Activated CD8-positive, alpha-beta memory T cell treated with anti-CD3 and anti-CD28 coated beads, Interleukin-2, amount 50 U/mL, for 4 hours (primary cell): ENCODE results near the gene STK39.

Source experiments
- DNase-seq: peaks from one replicate; pipeline ENCODE4 v3.0.0-alpha.2; 2020

Gene STK39

GRCh38 chr2:168207851-168208250 lies 39.5 kb downstream of the STK39 start:
- DNase-seq: no peak

DNA sequence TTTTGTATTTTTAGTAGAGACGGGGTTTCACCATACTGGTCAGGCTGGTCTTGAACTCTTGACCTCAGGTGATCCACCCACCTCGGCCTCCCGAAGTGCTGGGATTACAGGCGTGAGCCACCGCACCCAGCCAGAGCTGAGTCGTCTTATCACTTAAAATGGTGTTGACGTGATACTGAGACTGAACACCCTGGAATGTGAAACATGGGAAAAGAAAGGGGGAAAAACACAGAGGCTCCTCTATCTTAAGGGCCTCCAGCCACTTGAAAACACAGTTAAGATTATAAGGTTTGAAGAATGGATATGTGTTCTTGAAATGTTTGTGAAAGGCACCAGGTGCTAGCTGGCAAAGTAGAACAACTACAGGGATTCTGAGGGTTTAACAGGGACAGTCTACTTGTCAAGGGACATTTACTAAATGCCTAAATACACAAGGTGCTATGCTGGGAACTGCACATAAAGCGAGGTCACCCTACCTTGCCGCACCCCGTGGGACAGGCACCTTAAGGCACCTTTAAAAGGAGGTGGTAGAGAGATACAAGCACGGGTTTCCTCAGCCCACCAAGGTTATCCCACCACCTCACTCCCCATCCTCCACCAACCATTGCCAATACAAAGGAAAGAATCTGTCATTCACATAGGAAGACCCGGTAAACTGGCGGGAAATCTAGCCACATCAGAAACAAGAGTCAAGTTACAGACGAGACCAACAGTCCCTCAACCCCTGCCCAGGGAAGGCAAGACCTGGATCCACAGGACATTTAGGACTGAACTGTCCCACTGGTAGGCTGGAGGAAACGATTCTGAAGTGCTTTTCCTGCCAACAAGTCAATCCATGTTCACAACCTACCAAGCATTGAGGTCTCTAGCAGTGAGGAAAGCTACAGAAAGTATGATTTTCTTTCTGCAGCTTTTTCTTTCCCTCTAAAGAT lies 43.4 kb downstream of the STK39 start:
- DNase-seq: no peak

- DNase-seq: no peak
These were observed 45.7 kb downstream of the STK39 start for GRCh38 chr2:168201584-168202116.

GRCh38 chr2:168200930-168201583 lies 46.3 kb downstream of the STK39 start:
- DNase-seq: no peak

DNA sequence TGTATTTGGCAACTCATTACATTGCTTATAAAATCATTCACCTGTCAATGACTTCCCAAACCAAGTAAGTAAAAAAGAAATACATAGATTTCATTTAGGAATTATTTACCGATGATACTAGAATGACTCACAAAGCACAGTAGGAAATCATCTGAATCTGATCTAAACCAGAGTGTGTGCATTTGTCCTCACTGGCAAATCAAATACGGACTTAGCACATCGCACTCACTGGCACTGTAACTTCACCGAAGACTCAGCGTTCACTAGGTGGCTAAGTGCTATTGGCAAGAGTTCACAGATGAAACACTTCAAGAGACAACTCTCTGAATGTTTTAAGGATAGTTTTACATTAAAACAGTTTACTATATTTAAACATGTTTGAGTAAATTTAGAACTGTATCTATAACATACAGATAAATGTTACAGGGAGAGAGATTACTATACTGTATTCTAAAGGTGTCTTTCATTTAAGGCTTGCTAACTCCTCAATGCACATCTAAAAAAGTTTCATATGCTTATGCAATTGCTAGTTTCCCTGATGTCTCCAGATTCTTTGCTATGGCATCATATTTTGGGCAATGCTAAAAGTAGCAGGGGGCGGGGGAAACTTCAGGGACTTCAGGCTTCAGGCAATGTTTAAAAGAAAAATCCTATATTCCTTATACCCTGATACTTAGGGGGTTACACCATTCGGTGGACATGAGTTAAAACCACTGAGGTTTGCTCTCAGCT lies 48.8 kb downstream of the STK39 start:
- DNase-seq: no peak

DNA sequence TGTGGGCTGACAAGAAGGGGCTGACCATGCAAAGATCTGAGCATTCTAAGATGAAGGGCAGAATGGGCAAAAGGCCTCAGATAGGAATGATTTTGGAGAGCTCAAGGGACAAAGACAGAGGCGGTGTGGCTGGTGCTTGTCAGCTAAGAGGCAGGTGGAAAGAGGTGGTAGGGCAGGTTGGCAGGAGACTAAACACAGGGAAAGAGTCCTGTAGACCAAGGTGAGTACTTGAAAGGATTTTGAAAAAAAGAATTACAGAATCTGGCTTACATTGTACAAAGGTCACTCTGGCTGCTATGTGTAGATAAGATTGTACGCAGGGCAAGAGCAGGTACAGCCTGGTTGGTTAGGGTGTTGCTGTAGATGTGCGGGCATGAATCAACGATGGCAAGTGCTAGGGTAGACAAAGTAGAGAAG lies 50.6 kb downstream of the STK39 start:
- DNase-seq: no peak

GRCh38 chr2:168194784-168195522 lies 52.4 kb downstream of the STK39 start:
- DNase-seq: no peak

- DNase-seq: no peak
These were observed 54.4 kb downstream of the STK39 start for GRCh38 chr2:168192839-168193616.

DNA sequence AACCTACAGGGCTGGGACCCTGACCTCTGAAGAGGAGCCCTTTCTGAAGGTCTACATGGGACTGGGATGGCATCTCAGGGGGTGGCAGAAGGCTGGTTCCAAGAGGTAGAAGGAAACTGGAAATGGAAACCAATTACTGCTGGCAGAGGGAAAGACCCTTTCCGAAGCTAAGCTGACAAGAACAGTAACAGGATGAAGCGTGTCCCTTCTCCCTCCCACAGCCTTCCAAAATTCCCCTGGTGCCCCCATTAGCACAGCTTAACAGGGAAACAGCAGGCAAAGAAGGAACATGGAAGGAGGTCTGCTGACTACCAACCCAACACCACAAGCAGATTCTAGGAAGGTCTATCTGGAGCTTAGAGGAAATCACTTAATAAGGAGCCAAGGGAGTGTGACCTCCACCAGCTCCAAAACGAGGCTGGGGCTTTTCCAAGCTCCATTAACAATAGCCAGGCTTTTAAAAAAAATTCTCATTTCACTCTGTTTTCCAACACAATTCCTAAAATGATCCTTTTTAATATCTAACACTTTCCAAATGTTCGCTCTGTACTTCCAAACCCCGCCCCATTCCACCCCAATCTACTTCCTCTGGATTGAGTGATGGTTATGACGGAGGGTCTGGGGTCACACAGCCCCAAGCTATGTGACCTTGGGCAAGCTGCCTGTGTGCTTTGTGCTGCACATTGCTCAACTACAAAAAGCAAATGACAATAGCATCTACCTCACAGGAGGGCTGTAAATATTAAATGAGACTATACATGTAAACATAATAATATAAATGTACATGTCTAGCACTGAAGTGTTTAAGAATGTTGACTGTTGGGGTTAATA lies 55.2 kb downstream of the STK39 start:
- no peak for DNase-seq

- no peak for DNase-seq
These were observed 56.6 kb downstream of the STK39 start for GRCh38 chr2:168190590-168191336.

DNA sequence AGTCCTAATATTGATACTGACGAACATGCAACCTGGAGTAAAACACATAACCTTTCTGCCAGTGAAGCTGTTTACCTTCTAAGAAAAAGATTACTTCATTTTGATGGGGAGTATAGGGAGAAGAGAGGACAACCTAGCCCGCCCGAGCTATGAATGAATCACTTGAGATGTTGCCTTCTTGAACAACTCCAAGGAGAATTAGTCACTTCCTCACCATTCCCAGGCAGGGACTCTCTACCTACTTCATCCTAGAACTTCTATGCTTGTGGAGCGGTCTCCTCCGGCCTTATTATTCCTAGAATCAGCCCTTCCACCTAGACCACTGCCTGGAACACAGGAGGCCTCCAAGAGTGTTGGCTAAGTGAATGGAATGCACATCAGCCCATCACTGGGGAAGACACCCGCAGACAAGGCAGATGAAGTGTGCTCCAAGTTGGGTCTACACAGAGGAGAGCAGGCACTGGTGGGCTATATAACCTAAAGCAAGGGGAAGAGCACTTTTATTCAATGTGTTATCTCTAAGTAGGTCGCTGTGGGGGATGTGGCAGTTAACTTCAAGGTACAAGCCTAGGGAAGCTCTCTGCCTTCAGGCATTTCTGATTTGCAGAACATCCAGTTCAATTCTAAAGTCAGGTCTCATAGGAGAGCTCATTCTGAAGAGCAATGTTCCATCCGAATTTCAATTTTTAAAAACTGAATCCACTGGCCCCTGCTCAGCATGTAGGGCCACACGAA lies 57.4 kb downstream of the STK39 start:
- no peak for DNase-seq

GRCh38 chr2:168188002-168188401 lies 59.4 kb downstream of the STK39 start:
- DNase-seq: no peak

GRCh38 chr2:168186452-168186851 lies 60.9 kb downstream of the STK39 start:
- no peak for DNase-seq

DNA sequence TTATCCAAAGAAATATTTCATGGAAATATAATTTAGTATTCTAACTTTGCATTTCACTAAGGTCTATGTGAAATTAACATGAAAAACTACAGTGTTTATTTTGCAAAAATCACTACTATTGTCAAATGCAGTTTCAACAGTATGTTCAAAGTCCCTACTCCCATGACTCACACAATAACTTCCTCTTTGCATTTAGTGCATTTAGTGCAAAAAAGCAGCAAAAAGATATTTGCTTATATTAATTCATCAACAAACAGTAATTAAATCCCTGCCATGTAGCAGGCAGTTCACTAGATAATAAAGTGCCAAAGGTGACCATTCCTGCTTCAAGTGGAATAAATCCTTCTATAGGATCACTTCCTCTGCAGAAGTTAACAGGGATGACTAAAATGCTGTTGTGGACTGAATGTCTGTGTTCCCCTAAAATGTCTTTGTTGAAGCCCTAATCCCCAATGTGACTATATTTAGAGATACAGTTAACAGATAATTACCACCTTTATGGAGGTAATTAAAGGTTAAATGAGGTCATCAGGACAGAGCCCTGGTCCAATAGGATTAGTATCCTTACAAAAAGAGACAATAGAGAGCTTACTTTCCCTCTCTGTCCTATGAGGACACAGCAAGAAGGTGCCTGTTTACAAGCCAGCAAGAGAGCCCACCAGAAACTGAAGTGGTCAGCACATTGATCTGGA lies 61.7 kb downstream of the STK39 start:
- no peak for DNase-seq

DNA sequence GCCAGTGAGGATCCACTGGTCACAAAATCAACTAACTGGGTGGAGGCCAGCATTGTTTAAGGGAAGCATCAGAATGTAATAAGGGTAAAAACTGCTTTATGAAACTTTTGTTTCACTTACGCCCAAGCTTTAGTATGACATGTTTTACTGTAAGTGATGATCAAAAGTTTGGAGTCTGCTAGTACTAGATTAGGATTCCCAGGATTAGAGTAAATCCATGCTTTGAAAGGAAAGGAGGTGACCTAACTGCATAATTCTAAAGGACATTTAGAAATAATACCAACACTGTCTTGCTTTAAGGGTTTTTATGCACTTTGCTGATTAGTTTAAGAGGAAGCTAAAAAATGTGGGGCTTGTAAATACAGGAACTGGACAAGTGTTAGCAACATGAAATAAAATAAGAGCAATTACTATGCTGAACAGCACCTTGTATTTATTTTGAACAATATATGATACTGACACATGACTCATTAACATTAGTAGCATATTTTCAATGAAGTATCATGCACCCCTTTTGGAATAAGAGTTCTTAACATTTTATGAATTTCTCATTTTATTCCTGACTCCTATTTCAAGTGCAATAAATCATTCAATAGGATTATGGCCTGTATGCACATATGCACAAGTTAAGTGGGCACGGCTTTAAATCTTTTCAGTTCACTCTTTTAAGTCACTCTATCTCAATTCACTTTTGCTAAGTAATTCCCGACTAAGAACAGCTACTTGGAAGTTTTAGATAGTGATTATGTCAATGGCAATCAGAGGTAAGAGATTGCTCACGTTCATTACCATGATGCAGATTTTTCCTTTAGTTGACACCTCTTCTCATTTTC lies 62.5 kb downstream of the STK39 start:
- DNase-seq: no peak

DNA sequence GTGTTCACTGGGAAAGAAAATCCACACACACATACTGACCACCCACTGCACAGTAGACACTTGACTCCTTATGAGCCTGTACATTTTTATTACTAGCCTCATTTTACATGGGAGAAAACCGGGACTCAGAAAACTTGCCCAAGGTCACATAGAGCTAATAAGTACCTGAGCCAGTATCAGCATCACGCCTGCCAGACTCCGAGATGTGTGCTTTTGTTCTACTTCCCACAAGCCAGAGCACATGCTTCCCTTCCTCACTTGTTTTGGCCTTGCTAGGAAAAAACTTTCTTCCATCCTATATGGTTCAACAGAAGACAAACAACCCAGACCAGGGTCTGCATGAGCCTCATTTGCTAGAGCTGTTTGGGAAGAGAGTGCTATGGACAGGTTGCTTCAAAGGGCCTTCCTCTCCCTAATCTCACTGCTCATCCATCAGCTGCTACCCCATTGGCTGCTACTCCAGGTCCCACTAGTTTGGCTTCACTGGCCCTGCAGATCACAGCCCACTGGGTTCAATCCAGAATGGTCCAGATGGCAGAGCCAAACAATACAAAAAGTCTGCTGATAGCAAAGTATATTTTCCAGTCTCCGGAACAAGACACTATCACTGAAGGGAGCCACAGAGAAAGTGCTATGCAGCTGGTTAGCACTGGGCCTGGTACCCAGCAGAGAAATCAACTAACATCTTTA lies 63.9 kb downstream of the STK39 start:
- no peak for DNase-seq
